ENCODE measurements around the gene RCOR2. TPM values are rescaled to one million over a fixed set of nuclear protein-coding genes. Genes with fewer than 3 reads are reported as not detected.
A peak's percentile ranks its signal among the peaks of the same experiment; 100 is the strongest.

The RCOR2 gene
- total RNA-seq, 1 donor from 2014 or later = 70.6 TPM

GRCh38 chr11:63931876-63932275 lies 14.9 kb upstream of the RCOR2 start:
- no peaks in the 10 kb centered on the region for H3K36me3 Mint-ChIP-seq
- H3K27ac Mint-ChIP-seq = peak overlapping the region; percentile 62
- peaks cover 2% of the 10 kb centered on the region for H3K9me3 Mint-ChIP-seq
- no peak for DNase-seq (ENCODE audit: low spot score)
- Histone ChIP-seq H3F3A (ENCODE audit: low read depth) (no peaks in the 10 kb centered on the region), H3K79me2 (ENCODE audit: low read depth) (no peaks in the 10 kb centered on the region), H2AFZ (replicated peaks) (peak overlapping the region; percentile 34), H3K9me3 (ENCODE audit: low read depth) (no peaks in the 10 kb centered on the region), H3K4me3 (no peak overlapping the region), H3K9ac (no peak overlapping the region), H3K27me3 (peaks cover 7% of the 10 kb centered on the region), H3K4me2 (no peak overlapping the region), H3K4me1 (no peaks in the 10 kb centered on the region), H3K27ac (no peak overlapping the region), H3K36me3 (no peaks in the 10 kb centered on the region), H4K20me1 (ENCODE audit: low read depth) (no peaks in the 10 kb centered on the region)
- peaks cover 24% of the 10 kb centered on the region for H3K27me3 Mint-ChIP-seq (ENCODE audit: insufficient read depth, low read depth)
- peak overlapping the region; percentile 23 for H3K4me3 Mint-ChIP-seq
- H3K4me1 Mint-ChIP-seq = peaks cover 7% of the 10 kb centered on the region
- TF ChIP-seq CTCF (IDR thresholded peaks at IDR 0.05) (no peak), EZH2 (IDR thresholded peaks at IDR 0.05) (no peak), EZH2phosphoT487 (IDR thresholded peaks at IDR 0.05) (no peak)

GRCh38 chr11:63931045-63931444 lies 14.1 kb upstream of the RCOR2 start:
- no peak for TF ChIP-seq CTCF (IDR thresholded peaks at IDR 0.05)
- no peak for TF ChIP-seq EZH2phosphoT487 (IDR thresholded peaks at IDR 0.05)
- TF ChIP-seq EZH2 (IDR thresholded peaks at IDR 0.05) = no peak

GRCh38 chr11:63929616-63930015 lies 12.7 kb upstream of the RCOR2 start:
- Mint-ChIP-seq H3K4me3 (no peak overlapping the region), H3K27ac (peak overlapping the region; percentile 4), H3K36me3 (no peaks in the 10 kb centered on the region)

More at GRCh38 chr11:63931045-63931444, 14.1 kb upstream of the RCOR2 start:
- Histone ChIP-seq H3K4me3 (no peak overlapping the region), H3K9ac (no peak overlapping the region), H3K9me3 (ENCODE audit: low read depth) (no peaks in the 10 kb centered on the region), H3K27ac (no peak overlapping the region), H3K4me1 (no peaks in the 10 kb centered on the region), H4K20me1 (ENCODE audit: low read depth) (no peaks in the 10 kb centered on the region), H3K27me3 (peaks cover 7% of the 10 kb centered on the region), H3K36me3 (no peaks in the 10 kb centered on the region), H3K79me2 (ENCODE audit: low read depth) (no peaks in the 10 kb centered on the region), H3K4me2 (no peak overlapping the region), H2AFZ (replicated peaks) (no peak overlapping the region), H3F3A (ENCODE audit: low read depth) (no peaks in the 10 kb centered on the region)
- Mint-ChIP-seq H3K9me3 (peaks cover 2% of the 10 kb centered on the region), H3K36me3 (no peaks in the 10 kb centered on the region), H3K4me3 (peak overlapping the region; percentile 21), H3K4me1 (peaks cover 7% of the 10 kb centered on the region), H3K27ac (peak overlapping the region; percentile 89), H3K27me3 (ENCODE audit: insufficient read depth, low read depth) (peaks cover 24% of the 10 kb centered on the region)
- no peak for DNase-seq (ENCODE audit: low spot score)

More at GRCh38 chr11:63929616-63930015, 12.7 kb upstream of the RCOR2 start:
- TF ChIP-seq EZH2phosphoT487 (IDR thresholded peaks at IDR 0.05) (no peak), EZH2 (IDR thresholded peaks at IDR 0.05) (no peak), CTCF (IDR thresholded peaks at IDR 0.05) (no peak)
- peaks cover 7% of the 10 kb centered on the region for H3K27me3 ChIP-seq
- H3K4me1 Mint-ChIP-seq = peaks cover 6% of the 10 kb centered on the region
- no peak overlapping the region for H3K4me2 ChIP-seq
- no peaks in the 10 kb centered on the region for H3K36me3 ChIP-seq
- no peaks in the 10 kb centered on the region for H4K20me1 ChIP-seq (ENCODE audit: low read depth)
- H3K9me3 Mint-ChIP-seq = no peaks in the 10 kb centered on the region
- no peak for DNase-seq (ENCODE audit: low spot score)
- no peak overlapping the region for H3K9ac ChIP-seq
- no peaks in the 10 kb centered on the region for H3K79me2 ChIP-seq (ENCODE audit: low read depth)
- no peaks in the 10 kb centered on the region for H3F3A ChIP-seq (ENCODE audit: low read depth)
- peaks cover 21% of the 10 kb centered on the region for H3K27me3 Mint-ChIP-seq (ENCODE audit: insufficient read depth, low read depth)
- no peak overlapping the region for H3K27ac ChIP-seq
- H3K4me1 ChIP-seq = no peaks in the 10 kb centered on the region
- no peak overlapping the region for H2AFZ ChIP-seq (replicated peaks)
- no peak overlapping the region for H3K4me3 ChIP-seq
- no peaks in the 10 kb centered on the region for H3K9me3 ChIP-seq (ENCODE audit: low read depth)

All from neural progenitor cell (in vitro differentiated cells).